NT2/D1 (cell line): Measurements from ENCODE around the gene ZBTB7B.

ENCODE experiments used
- SUZ12 ChIP-seq: IDR thresholded peaks from 2 replicates; pipeline ENCODE4 v1.6.1; 2011; ENCODE audit not compliant: insufficient read length, insufficient read depth; ENCODE audit errors: extremely low read depth
- YY1 ChIP-seq: IDR thresholded peaks from 2 replicates; pipeline ENCODE4 v1.6.1; 2011; ENCODE audit not compliant: insufficient read length, insufficient read depth

- no peak for TF ChIP-seq YY1
- TF ChIP-seq SUZ12: no peak
Observed at GRCh38 chr1:154966111-154966510, 36.5 kb upstream of the ZBTB7B start.
